HepG2 (cell line): ENCODE data around the gene SLC39A1. TPM values are rescaled to one million over a fixed set of nuclear protein-coding genes. Genes with fewer than 3 reads are reported as not detected.

Experiments used
- GPBP1L1 ChIP-seq: sonication (generic); formaldehyde crosslinking; IDR thresholded peaks from 2 replicates; pipeline ENCODE4 v1.5.0; 2020; ENCODE audit warnings: mild to moderate bottlenecking, missing genetic modification reagents
- ISL2 ChIP-seq: sonication (generic); formaldehyde crosslinking; IDR thresholded peaks from 2 replicates; pipeline ENCODE4 v1.5.0; 2020; ENCODE audit warnings: missing genetic modification reagents
- NRL ChIP-seq: sonication (generic); formaldehyde crosslinking; IDR thresholded peaks from 2 replicates; pipeline ENCODE4 v1.5.0; 2020; ENCODE audit warnings: missing genetic modification reagents, mild to moderate bottlenecking, moderate library complexity, borderline replicate concordance
- RXRA ChIP-seq: sonication (generic); formaldehyde crosslinking; IDR thresholded peaks from 2 replicates; pipeline ENCODE4 v1.5.1; 2020; ENCODE audit warnings: missing genetic modification reagents
- SALL1 ChIP-seq: sonication (generic); formaldehyde crosslinking; IDR thresholded peaks from 2 replicates; pipeline ENCODE4 v1.8.0; 2022; ENCODE audit warnings: mild to moderate bottlenecking, missing genetic modification reagents
- ZNF18 ChIP-seq: sonication (generic); formaldehyde crosslinking; IDR thresholded peaks from 2 replicates; pipeline ENCODE4 v1.8.0; 2022; ENCODE audit warnings: mild to moderate bottlenecking, missing genetic modification reagents; ENCODE audit not compliant: insufficient replicate concordance
- ZNF30 ChIP-seq: sonication (generic); formaldehyde crosslinking; IDR thresholded peaks from 2 replicates; pipeline ENCODE4 v1.5.0; 2020; ENCODE audit warnings: mild to moderate bottlenecking, missing genetic modification reagents
- ZNF333 ChIP-seq: sonication (generic); formaldehyde crosslinking; IDR thresholded peaks from 2 replicates; pipeline ENCODE4 v1.4.0; 2020; ENCODE audit warnings: mild to moderate bottlenecking, missing genetic modification reagents, borderline replicate concordance
- ZNF468 ChIP-seq: sonication (generic); formaldehyde crosslinking; IDR thresholded peaks from 2 replicates; pipeline ENCODE4 v1.8.0; 2022; ENCODE audit warnings: mild to moderate bottlenecking, moderate library complexity, missing genetic modification reagents
- ZNF543 ChIP-seq: sonication (generic); formaldehyde crosslinking; IDR thresholded peaks from 2 replicates; pipeline ENCODE4 v1.4.0; 2020; ENCODE audit warnings: mild to moderate bottlenecking, missing genetic modification reagents
- ZNF556 ChIP-seq: sonication (generic); formaldehyde crosslinking; IDR thresholded peaks from 2 replicates; pipeline ENCODE4 v1.4.0; 2020; ENCODE audit warnings: mild to moderate bottlenecking, missing genetic modification reagents, borderline replicate concordance
- ZNF724P ChIP-seq: sonication (generic); formaldehyde crosslinking; IDR thresholded peaks from 2 replicates; pipeline ENCODE4 v1.8.0; 2022; ENCODE audit warnings: missing genetic modification reagents, borderline replicate concordance
- ZNF768 ChIP-seq: sonication (generic); formaldehyde crosslinking; IDR thresholded peaks from 2 replicates; pipeline ENCODE4 v1.4.0; 2020; ENCODE audit warnings: missing genetic modification reagents
- ZNF777 ChIP-seq: sonication (generic); formaldehyde crosslinking; IDR thresholded peaks from 2 replicates; pipeline ENCODE4 v1.4.0; 2020; ENCODE audit warnings: missing genetic modification reagents
- ZNF850 ChIP-seq: sonication (generic); formaldehyde crosslinking; conservative IDR thresholded peaks from 2 replicates; pipeline ENCODE4 v1.9.0; 2021; ENCODE audit warnings: mild to moderate bottlenecking, missing genetic modification reagents
- polyA plus RNA-seq, 8 experiments: library from polyadenylated mRNA; depleted of rRNA in 3 of 8; stranded (reverse) in 7 of 8; unstranded in 1 of 8; fragments of >200 nt; fragmentation: Illumina TruSeq in 4 of 8; extraction: Trizol in 4 of 8; gene quantifications; 2 replicates each; pipeline versions ENCODE4 v1.2.1 to v1.2.3, GENCODE V29; 2011 to 2016; ENCODE audit warnings: low read depth in 4 of 8, missing spikeins in 1 of 8, mixed read lengths in 1 of 8; ENCODE audit not compliant: insufficient read depth in 1 of 8
- total RNA-seq, 5 experiments: library from RNA; depleted of rRNA; stranded (reverse); fragments of >200 nt; fragmentation: Illumina TruSeq; extraction: Trizol; gene quantifications; 2 replicates each; pipeline ENCODE4 v1.2.3, GENCODE V29; 2016; ENCODE audit warnings: low read depth in 1 of 5
- TF ChIP-seq, protein P1 (sequence below): fragments of 450-650 bp; IDR thresholded peaks from 2 replicates; pipeline ENCODE4 v1.6.1; 2017
- TF ChIP-seq, protein P2 (sequence below): sonication (generic); formaldehyde crosslinking; IDR thresholded peaks from 2 replicates; pipeline ENCODE4 v1.5.0; 2020; ENCODE audit warnings: mild to moderate bottlenecking, low read depth, missing genetic modification reagents, borderline replicate concordance
- TF ChIP-seq, protein P3 (sequence below): sonication (generic); formaldehyde crosslinking; IDR thresholded peaks from 2 replicates; pipeline ENCODE4 v1.5.0; 2020; ENCODE audit warnings: missing genetic modification reagents
- TF ChIP-seq, protein P4 (sequence below): sonication (generic); formaldehyde crosslinking; IDR thresholded peaks from 2 replicates; pipeline ENCODE4 v1.4.0; 2020; ENCODE audit warnings: missing genetic modification reagents; ENCODE audit errors: not compliant biosample characterization
- TF ChIP-seq, protein P5 (sequence below), 2 experiments: fragments of 450-650 bp in 1 of 2; sonication (generic) in 1 of 2; formaldehyde crosslinking; IDR thresholded peaks; 2 replicates each; pipeline versions ENCODE4 v1.5.0 to v1.8.0; 2020 to 2022; ENCODE audit warnings: mild to moderate bottlenecking in 1 of 2, missing genetic modification reagents in 1 of 2

SLC39A1 gene
- total and polyA plus RNA-seq, 2 of the 13 experiments (the other 11 are each of a cell fraction or from before 2014, with no cell fraction given) = 71.2 to 78.4 TPM

DNA sequence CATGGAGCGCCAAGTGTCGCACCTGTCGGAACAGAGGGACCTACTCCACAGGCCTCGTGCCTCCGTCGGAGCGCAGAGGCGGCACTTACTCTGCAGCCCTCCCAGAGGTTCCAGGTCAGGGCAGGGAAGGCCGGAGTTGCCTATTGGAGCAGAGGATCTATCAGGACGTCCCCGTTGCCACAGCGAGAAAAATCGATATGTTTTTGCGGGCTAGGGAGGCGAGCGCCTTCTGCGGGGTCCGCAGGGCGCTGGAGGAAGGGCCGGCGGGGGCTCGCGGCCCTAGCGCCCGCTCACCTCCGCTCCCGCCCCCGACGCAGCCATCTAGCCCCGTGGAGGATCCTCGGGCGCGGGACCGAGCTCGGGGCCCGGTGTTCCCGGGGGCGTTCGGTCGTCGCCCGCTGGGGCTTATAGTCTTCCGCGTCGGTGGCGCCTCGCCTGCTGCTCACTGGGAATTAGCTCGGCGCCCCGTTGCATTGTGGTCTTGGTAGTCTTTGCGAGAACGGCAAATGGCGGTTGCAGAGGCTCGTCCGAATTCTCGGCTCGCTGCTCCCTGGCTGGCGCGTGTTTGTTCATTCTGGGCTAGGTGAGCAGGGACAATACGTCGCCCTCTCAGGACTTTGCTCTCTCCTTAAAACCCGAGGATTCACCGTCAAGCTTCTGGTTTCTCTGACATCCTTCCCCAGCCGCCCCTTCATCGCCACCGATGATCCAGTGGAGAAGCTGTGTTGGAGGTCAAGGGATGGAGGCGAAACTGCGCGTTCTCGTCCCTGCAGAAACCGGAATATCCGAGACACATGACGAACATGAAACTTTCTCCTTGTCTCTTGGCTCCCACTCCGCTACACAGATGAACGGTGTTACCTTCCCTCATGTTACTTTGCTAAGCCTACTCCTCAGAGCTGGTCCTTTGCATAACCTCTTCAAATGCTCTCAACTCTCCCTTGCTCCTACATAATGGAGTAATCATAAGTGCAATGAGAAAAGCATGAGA lies 14.2 kb upstream of the SLC39A1 start, which contains the start of gene JTB (continued):
- TF ChIP-seq GPBP1L1 (CRISPR knock-in tag) = no peak
- TF ChIP-seq, protein P1, sequence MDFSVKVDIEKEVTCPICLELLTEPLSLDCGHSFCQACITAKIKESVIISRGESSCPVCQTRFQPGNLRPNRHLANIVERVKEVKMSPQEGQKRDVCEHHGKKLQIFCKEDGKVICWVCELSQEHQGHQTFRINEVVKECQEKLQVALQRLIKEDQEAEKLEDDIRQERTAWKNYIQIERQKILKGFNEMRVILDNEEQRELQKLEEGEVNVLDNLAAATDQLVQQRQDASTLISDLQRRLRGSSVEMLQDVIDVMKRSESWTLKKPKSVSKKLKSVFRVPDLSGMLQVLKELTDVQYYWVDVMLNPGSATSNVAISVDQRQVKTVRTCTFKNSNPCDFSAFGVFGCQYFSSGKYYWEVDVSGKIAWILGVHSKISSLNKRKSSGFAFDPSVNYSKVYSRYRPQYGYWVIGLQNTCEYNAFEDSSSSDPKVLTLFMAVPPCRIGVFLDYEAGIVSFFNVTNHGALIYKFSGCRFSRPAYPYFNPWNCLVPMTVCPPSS = no peak
- TF ChIP-seq ZNF468 (CRISPR knock-in tag) = no peak
- TF ChIP-seq RXRA (CRISPR knock-in tag) = peak; percentile 70
- TF ChIP-seq ISL2 = peak; percentile 58; the same call in 1 of the 2 replicates
- peak; percentile 83 for TF ChIP-seq ZNF777 (CRISPR knock-in tag)
- TF ChIP-seq SALL1 (CRISPR knock-in tag) = peak; percentile 82
- no peak for TF ChIP-seq ZNF850 (CRISPR knock-in tag)
- TF ChIP-seq, protein P2, sequence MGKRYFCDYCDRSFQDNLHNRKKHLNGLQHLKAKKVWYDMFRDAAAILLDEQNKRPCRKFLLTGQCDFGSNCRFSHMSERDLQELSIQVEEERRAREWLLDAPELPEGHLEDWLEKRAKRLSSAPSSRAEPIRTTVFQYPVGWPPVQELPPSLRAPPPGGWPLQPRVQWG (CRISPR knock-in tag) = no peak
- TF ChIP-seq, protein P3, sequence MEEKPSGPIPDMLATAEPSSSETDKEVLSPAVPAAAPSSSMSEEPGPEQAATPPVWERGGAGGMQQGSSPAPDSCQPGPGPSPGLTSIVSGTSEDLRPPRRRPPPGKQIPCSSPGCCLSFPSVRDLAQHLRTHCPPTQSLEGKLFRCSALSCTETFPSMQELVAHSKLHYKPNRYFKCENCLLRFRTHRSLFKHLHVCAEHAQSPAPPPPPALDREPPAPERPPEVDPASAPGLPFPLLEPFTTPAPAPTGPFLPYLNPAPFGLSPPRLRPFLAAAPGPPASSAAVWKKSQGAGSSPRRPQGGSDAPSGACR = no peak
- 0 out of 2 replicates have a peak, but pooled peaks have one; percentile 63 for TF ChIP-seq ZNF30 (CRISPR knock-in tag)
- peak; percentile 90; the same call in 1 of the 2 replicates for TF ChIP-seq ZNF333
- TF ChIP-seq ZNF556 (CRISPR knock-in tag) = peak; percentile 70; the same call in 1 of the 2 replicates
- peak; percentile 88 for TF ChIP-seq ZNF543 (CRISPR knock-in tag)
- TF ChIP-seq ZNF724P (CRISPR knock-in tag) = no peak; the same call in none of the 2 replicates
- peak; percentile 65; the same call in 1 of the 2 replicates for TF ChIP-seq ZNF768
- TF ChIP-seq, protein P4, sequence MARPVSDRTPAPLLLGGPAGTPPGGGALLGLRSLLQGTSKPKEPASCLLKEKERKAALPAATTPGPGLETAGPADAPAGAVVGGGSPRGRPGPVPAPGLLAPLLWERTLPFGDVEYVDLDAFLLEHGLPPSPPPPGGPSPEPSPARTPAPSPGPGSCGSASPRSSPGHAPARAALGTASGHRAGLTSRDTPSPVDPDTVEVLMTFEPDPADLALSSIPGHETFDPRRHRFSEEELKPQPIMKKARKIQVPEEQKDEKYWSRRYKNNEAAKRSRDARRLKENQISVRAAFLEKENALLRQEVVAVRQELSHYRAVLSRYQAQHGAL (CRISPR knock-in tag) = peak; percentile 59
- TF ChIP-seq, protein P5, sequence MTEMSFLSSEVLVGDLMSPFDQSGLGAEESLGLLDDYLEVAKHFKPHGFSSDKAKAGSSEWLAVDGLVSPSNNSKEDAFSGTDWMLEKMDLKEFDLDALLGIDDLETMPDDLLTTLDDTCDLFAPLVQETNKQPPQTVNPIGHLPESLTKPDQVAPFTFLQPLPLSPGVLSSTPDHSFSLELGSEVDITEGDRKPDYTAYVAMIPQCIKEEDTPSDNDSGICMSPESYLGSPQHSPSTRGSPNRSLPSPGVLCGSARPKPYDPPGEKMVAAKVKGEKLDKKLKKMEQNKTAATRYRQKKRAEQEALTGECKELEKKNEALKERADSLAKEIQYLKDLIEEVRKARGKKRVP (CRISPR knock-in tag; IDR thresholded peaks at IDR 0.05) = peak in 1 of 2 experiments; percentile 62; a peak in 1 of 4 replicates
- TF ChIP-seq ZNF18 (CRISPR knock-in tag) = peak; percentile 52
- peak; percentile 75; the same call in 1 of the 2 replicates for TF ChIP-seq NRL (CRISPR knock-in tag)
